Keratinocyte (primary cell): ENCODE data around the gene CTIF. TPM values are rescaled to one million over a fixed set of nuclear protein-coding genes. Genes with fewer than 3 reads are reported as not detected.

Source experiments
- DNase-seq: peaks from one replicate; pipeline ENCODE4 v3.0.0-alpha.2; 2011; ENCODE audit warnings: low read depth, missing footprints, low spot score
- FAIRE-seq: peaks from 2 replicates; lab custom pipeline; 2011; peaks lifted over from hg19 to GRCh38; lab: Jason Lieb, UNC
- H2AFZ ChIP-seq: 2 replicates; pipeline ENCODE4 v1.6.0; 2012; ENCODE audit warnings: low read length, control low read depth, inconsistent platforms; ENCODE audit not compliant: control insufficient read depth
- H3K27ac ChIP-seq: 2 replicates; pipeline ENCODE4 v1.5.1; 2011; ENCODE audit warnings: low read length; ENCODE audit not compliant: control insufficient read depth, insufficient read depth
- H3K27me3 ChIP-seq: 3 replicates; pipeline ENCODE4 v1.6.0; 2011; ENCODE audit warnings: low read length; ENCODE audit not compliant: control insufficient read depth, insufficient read depth; ENCODE audit errors: extremely low read depth
- H3K36me3 ChIP-seq, 2 experiments: 2 replicates in 1 of 2; 3 replicates in 1 of 2; pipeline ENCODE4 v1.5.1; 2011; ENCODE audit warnings: low read length in 2 of 2, mild to moderate bottlenecking in 1 of 2; ENCODE audit not compliant: control insufficient read depth in 2 of 2, insufficient read depth in 2 of 2; ENCODE audit errors: extremely low read depth in 1 of 2
- H3K4me1 ChIP-seq: 3 replicates; pipeline ENCODE4 v1.5.1; 2011; ENCODE audit warnings: low read length; ENCODE audit not compliant: control insufficient read depth, insufficient read depth; ENCODE audit errors: extremely low read depth
- H3K4me2 ChIP-seq: 3 replicates; pipeline ENCODE4 v1.6.0; 2011; ENCODE audit warnings: low read depth, low read length; ENCODE audit not compliant: control insufficient read depth, insufficient read depth; ENCODE audit errors: extremely low read depth
- H3K4me3 ChIP-seq, 3 experiments: fragments of 200-600 bp in 1 of 3; sonication (generic) in 1 of 3; 2 replicates in 2 of 3; 3 replicates in 1 of 3; pipeline ENCODE4 v1.5.1; 2011 to 2016; ENCODE audit warnings: low read length in 3 of 3, mild to moderate bottlenecking in 3 of 3, control low read depth in 2 of 3, inconsistent platforms in 1 of 3, low read depth in 1 of 3, mixed read lengths in 1 of 3, mixed run types in 1 of 3, moderate library complexity in 1 of 3; ENCODE audit not compliant: control insufficient read depth in 2 of 3, insufficient read depth in 2 of 3; ENCODE audit errors: extremely low read depth in 1 of 3
- H3K79me2 ChIP-seq: 2 replicates; pipeline ENCODE4 v1.6.0; 2012; ENCODE audit warnings: low read length; ENCODE audit not compliant: control insufficient read depth, insufficient read depth
- H3K9ac ChIP-seq: 3 replicates; pipeline ENCODE4 v1.6.0; 2011; ENCODE audit warnings: low read length; ENCODE audit not compliant: control insufficient read depth, insufficient read depth; ENCODE audit errors: extremely low read depth
- H3K9me1 ChIP-seq: 3 replicates; pipeline ENCODE4 v1.6.0; 2011; ENCODE audit warnings: low read length; ENCODE audit not compliant: control insufficient read depth, insufficient read depth; ENCODE audit errors: extremely low read depth
- H3K9me3 ChIP-seq: 2 replicates; pipeline ENCODE4 v1.5.1; 2012; ENCODE audit warnings: low read depth, low read length; ENCODE audit not compliant: control insufficient read depth
- H4K20me1 ChIP-seq: 3 replicates; pipeline ENCODE4 v1.6.0; 2011; ENCODE audit warnings: low read length; ENCODE audit not compliant: control insufficient read depth, insufficient read depth; ENCODE audit errors: extremely low read depth
- CTCF ChIP-seq, 3 experiments: IDR thresholded peaks in 1 of 3; conservative IDR thresholded peaks in 1 of 3; optimal IDR thresholded peaks in 1 of 3; 2 replicates in 2 of 3; 3 replicates in 1 of 3; pipeline versions ENCODE3 to v1.5.1; 2011; ENCODE audit warnings: low read length in 3 of 3, mild to moderate bottlenecking in 3 of 3, moderate library complexity in 2 of 3, control low read depth in 1 of 3, inconsistent platforms in 1 of 3; ENCODE audit not compliant: insufficient read depth in 2 of 3; ENCODE audit errors: extremely low read depth in 1 of 3
- EZH2 ChIP-seq: IDR thresholded peaks from one replicate; pipeline ENCODE4 v1.6.1; 2012; ENCODE audit warnings: inconsistent platforms, mild to moderate bottlenecking, low read length, moderate library complexity
- dilution Hi-C: fragments of 300-500 bp; cut with MboI; formaldehyde crosslinking; loops from one replicate; pipeline ENCODE4 v1.7.0; 2020; ENCODE audit warnings: low sequenced_read_pairs; ENCODE audit not compliant: extremely low pct_ligation_motif_present
- polyA plus RNA-seq, 5 experiments: library from polyadenylated mRNA; depleted of rRNA in 3 of 5; stranded (reverse) in 3 of 5; stranded (forward) in 1 of 5; unstranded in 1 of 5; fragments of >200 nt; gene quantifications; 1 replicate in 1 of 5; 2 replicates in 3 of 5; 3 replicates in 1 of 5; pipeline versions ENCODE4 v1.2.1 to v1.2.3, GENCODE V29; 2011 to 2012; ENCODE audit warnings: missing spikeins in 2 of 5, low read depth in 1 of 5, low replicate concordance in 1 of 5

The CTIF gene
- polyA plus RNA-seq, 1 donor (not counting 4 experiments of a cell fraction or from before 2014, with no cell fraction given) = 15.0 TPM

DNA sequence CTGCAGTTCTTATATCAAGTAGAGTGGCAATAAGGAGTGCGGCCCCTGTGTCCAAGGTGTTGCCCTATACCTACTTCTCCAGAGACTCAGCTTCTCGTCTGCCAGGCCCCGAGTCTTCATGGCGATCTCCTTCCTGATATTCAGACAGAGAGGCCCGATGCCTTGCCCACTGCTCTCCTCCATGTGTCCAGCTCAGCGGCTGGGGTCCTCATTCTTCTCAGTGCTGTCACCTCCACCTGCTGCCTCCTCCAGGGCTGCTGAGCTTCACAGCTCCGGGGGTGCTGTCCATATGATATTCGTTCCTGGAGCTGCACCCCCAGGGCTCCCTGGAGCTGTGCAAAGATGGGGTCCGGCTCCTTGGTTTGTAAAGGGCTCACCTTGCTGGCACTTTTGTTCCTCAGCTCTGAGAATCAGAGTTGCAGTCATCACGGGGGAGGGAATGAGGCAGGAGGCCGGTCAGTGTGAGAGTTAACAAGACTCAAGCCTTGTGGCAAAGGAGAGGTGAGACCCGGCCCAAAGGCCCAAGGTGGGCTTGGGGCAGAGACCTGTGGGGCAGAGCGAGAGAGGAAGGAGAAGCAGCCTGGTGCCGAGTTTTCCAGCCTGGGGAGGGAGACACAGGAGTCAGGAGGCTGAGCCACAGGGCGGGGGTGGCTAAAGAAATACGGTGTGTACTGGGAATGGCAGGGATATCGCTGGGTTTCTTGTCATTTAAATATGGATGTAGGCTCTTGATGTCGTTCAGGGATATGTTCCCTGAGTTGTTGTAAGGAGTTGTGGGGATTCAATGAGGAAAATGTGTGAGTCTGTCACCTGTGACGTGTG lies 120.6 kb downstream of the CTIF start:
- FAIRE-seq = no peak

GRCh38 chr18:48660346-48661228 lies 121.8 kb downstream of the CTIF start:
- Histone ChIP-seq H3K4me3 (no peak overlapping the region), H3K36me3 (peaks cover 1 to 8% of the 10 kb centered on the region in 2 experiments), H3K27ac (no peak overlapping the region), H3K9ac (no peak overlapping the region), H4K20me1 (no peaks in the 10 kb centered on the region), H3K79me2 (no peaks in the 10 kb centered on the region), H3K4me1 (peaks cover 4% of the 10 kb centered on the region), H3K4me2 (no peak overlapping the region), H3K27me3 (no peaks in the 10 kb centered on the region), H2AFZ (no peak overlapping the region), H3K9me3 (peaks cover 2% of the 10 kb centered on the region), H3K9me1 (no peaks in the 10 kb centered on the region)
- no peak for FAIRE-seq
- dilution Hi-C loops = no loop called here
- DNase-seq = no peak
- TF ChIP-seq CTCF (optimal IDR thresholded peaks at IDR 0.05 in 1 of 3, IDR thresholded peaks at IDR 0.05 in 1 of 3, conservative IDR thresholded peaks at IDR 0.05 in 1 of 3; ENCODE audit: extremely low read depth in 1 of 3, insufficient read depth in 2 of 3, low read length in 3 of 3) (no peak), EZH2 (no peak)

More for the DNA sequence above, 120.6 kb downstream of the CTIF start:
- Histone ChIP-seq H3K79me2 (no peaks in the 10 kb centered on the region), H3K27ac (no peak overlapping the region), H3K27me3 (no peaks in the 10 kb centered on the region), H3K36me3 (peaks cover 0 to 5% of the 10 kb centered on the region in 2 experiments), H3K4me2 (no peak overlapping the region), H3K9ac (no peak overlapping the region), H3K9me3 (no peaks in the 10 kb centered on the region), H2AFZ (no peak overlapping the region), H3K4me3 (no peak overlapping the region), H3K9me1 (no peaks in the 10 kb centered on the region), H3K4me1 (peaks cover 4% of the 10 kb centered on the region), H4K20me1 (no peaks in the 10 kb centered on the region)
- dilution Hi-C loops = no loop called here
- no peak for DNase-seq
- no peak for TF ChIP-seq EZH2
- TF ChIP-seq CTCF (optimal IDR thresholded peaks at IDR 0.05 in 1 of 3, IDR thresholded peaks at IDR 0.05 in 1 of 3, conservative IDR thresholded peaks at IDR 0.05 in 1 of 3; ENCODE audit: extremely low read depth in 1 of 3, insufficient read depth in 2 of 3, low read length in 3 of 3) = no peak
